Cardiac muscle cell (in vitro differentiated cells and primary cell): ENCODE data around the gene ZNF407. TPM values are rescaled to one million over a fixed set of nuclear protein-coding genes. Genes with fewer than 3 reads are reported as not detected.

Experiments used
- DNase-seq, 2 donors: peaks; one replicate each; pipeline versions ENCODE4 v3.0.0 to v3.0.0-alpha.2; 2010 to 2017; ENCODE audit warnings: low read depth in 1 of 2, low spot score in 1 of 2
- H3K27ac ChIP-seq: fragments of 200-600 bp; sonication (generic); 2 replicates; pipeline ENCODE4 v1.5.1; 2016
- H3K27me3 ChIP-seq: fragments of 200-600 bp; sonication (generic); 2 replicates; pipeline ENCODE4 v1.6.0; 2016; ENCODE audit warnings: control low read depth
- H3K36me3 ChIP-seq: fragments of 200-600 bp; sonication (generic); 2 replicates; pipeline ENCODE4 v1.5.1; 2016; ENCODE audit warnings: control low read depth
- H3K4me1 ChIP-seq: fragments of 200-600 bp; sonication (generic); 2 replicates; pipeline ENCODE4 v1.8.1; 2017; ENCODE audit warnings: low read depth, mild to moderate bottlenecking, mixed run types
- H3K4me3 ChIP-seq: fragments of 200-600 bp; sonication (generic); 2 replicates; pipeline ENCODE4 v1.5.1; 2016; ENCODE audit warnings: mild to moderate bottlenecking
- H3K9me3 ChIP-seq: fragments of 200-600 bp; sonication (generic); 2 replicates; pipeline ENCODE4 v1.5.1; 2017; ENCODE audit warnings: low read depth, mild to moderate bottlenecking, control low read depth
- CTCF ChIP-seq: IDR thresholded peaks from 2 replicates; pipeline ENCODE4 v1.5.1; 2012; ENCODE audit warnings: low read depth, mild to moderate bottlenecking, low read length
- polyA plus RNA-seq: library from polyadenylated mRNA; unstranded; fragments of >200 nt; fragmentation: Nextera tagmentation; extraction: Ambion mirVana; gene quantifications from 2 replicates; pipeline ENCODE4 v1.2.1, GENCODE V29; 2016
- total RNA-seq: library from RNA; depleted of rRNA; stranded (reverse); fragments of >200 nt; gene quantifications from 2 replicates; pipeline ENCODE4 v1.2.3, GENCODE V29; 2016

ZNF407 gene
- total and polyA plus RNA-seq, 2 experiments from 2014 or later = 4.6 to 8.0 TPM

GRCh38 chr18:74806700-74807416, 209.2 kb downstream of the ZNF407 start:
- H3K27ac ChIP-seq = peak overlapping the region; percentile 59
- H3K27me3 ChIP-seq = no peaks in the 10 kb centered on the region
- TF ChIP-seq CTCF = no peak
- peaks cover 46% of the 10 kb centered on the region for H3K4me1 ChIP-seq
- DNase-seq = peak in 1 of 2 donors; percentile 52
- H3K9me3 ChIP-seq = no peaks in the 10 kb centered on the region
- H3K36me3 ChIP-seq = no peaks in the 10 kb centered on the region
- H3K4me3 ChIP-seq = no peak overlapping the region

GRCh38 chr18:74817576-74817975, 219.9 kb downstream of the ZNF407 start:
- no peaks in the 10 kb centered on the region for H3K36me3 ChIP-seq
- H3K27me3 ChIP-seq = no peaks in the 10 kb centered on the region
- H3K4me3 ChIP-seq = no peak overlapping the region
- no peaks in the 10 kb centered on the region for H3K9me3 ChIP-seq
- H3K4me1 ChIP-seq = no peaks in the 10 kb centered on the region
- no peak for TF ChIP-seq CTCF
- DNase-seq = no peak
- H3K27ac ChIP-seq = no peak overlapping the region

GRCh38 chr18:74818516-74819175, 221.0 kb downstream of the ZNF407 start:
- no peak for DNase-seq
- Histone ChIP-seq H3K36me3 (no peaks in the 10 kb centered on the region), H3K9me3 (no peaks in the 10 kb centered on the region), H3K4me3 (no peak overlapping the region), H3K4me1 (no peaks in the 10 kb centered on the region), H3K27ac (no peak overlapping the region), H3K27me3 (no peaks in the 10 kb centered on the region)
- TF ChIP-seq CTCF = no peak

GRCh38 chr18:74819433-74820059, 221.9 kb downstream of the ZNF407 start:
- Histone ChIP-seq H3K9me3 (no peaks in the 10 kb centered on the region), H3K27me3 (no peaks in the 10 kb centered on the region), H3K36me3 (no peaks in the 10 kb centered on the region), H3K4me1 (no peaks in the 10 kb centered on the region), H3K4me3 (no peak overlapping the region), H3K27ac (no peak overlapping the region)
- peak in 1 of 2 donors; percentile 37 for DNase-seq
- TF ChIP-seq CTCF = peak; percentile 43

- Histone ChIP-seq H3K36me3 (no peaks in the 10 kb centered on the region), H3K27ac (no peak overlapping the region), H3K4me1 (no peaks in the 10 kb centered on the region), H3K4me3 (no peak overlapping the region), H3K27me3 (no peaks in the 10 kb centered on the region), H3K9me3 (no peaks in the 10 kb centered on the region)
- no peak for DNase-seq
- TF ChIP-seq CTCF = no peak
Measured at GRCh38 chr18:74820160-74820780, 222.6 kb downstream of the ZNF407 start.
